HG03135 (cell line): ENCODE data around the gene GDE1.
A peak's percentile ranks its signal among the peaks of the same experiment; 100 is the strongest.
"Not testable (repeated sequence)": the region's sequence is repeated elsewhere in the genome, so short reads cannot be mapped to it uniquely, and the experiment has no call there.

ENCODE experiments used
- ATAC-seq: cut with Tn5 transposase; IDR thresholded peaks from one replicate; pipeline ENCODE4 v1.9.1; 2021; ENCODE audit warnings: mild to moderate bottlenecking, moderate library complexity; ENCODE audit not compliant: unreplicated experiment

Gene GDE1, protein sequence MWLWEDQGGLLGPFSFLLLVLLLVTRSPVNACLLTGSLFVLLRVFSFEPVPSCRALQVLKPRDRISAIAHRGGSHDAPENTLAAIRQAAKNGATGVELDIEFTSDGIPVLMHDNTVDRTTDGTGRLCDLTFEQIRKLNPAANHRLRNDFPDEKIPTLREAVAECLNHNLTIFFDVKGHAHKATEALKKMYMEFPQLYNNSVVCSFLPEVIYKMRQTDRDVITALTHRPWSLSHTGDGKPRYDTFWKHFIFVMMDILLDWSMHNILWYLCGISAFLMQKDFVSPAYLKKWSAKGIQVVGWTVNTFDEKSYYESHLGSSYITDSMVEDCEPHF

DNA sequence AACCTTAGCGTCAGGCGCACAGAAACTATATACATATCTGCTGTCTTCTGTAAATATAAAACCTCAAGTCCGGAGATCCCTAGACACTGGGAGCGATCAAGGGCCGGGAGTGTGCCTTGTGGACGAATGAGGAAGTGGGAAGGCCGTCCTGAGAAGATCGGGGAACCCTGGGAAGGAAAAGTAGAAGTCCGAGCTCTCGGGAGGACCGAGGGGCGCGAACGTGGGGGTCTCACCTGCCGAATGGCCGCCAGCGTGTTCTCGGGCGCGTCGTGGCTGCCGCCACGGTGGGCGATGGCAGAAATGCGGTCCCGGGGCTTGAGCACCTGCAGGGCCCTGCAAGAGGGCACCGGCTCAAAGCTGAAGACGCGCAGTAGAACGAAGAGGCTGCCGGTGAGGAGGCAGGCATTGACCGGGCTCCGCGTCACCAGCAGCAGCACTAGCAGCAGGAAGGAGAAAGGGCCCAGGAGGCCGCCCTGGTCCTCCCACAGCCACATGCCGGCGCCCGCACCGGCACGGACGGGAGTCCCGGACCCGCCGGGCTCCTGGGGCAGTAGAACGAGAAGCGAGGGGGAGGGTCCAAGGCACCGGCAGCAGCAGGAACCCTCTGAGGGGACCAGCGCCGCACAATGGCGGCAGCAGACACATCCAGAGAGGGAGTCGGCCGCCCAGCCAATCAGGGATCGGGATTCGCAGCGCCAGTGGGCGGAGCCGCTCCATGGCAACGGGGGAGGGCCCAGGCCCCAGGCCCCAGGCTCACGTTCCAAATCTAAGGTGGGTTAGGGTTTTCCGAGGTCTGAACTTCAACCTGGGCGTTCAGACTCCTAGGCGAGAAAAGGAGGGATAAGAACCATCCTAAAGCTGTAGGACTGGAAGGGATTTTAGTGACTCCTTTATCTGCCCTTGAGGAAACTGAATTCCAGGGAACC is at the start of gene GDE1:
Gene GDE1 (minus strand): TSS at position 628 of the 926 bp plus-strand sequence. CDS start 134 bp downstream, at position 494.
- ATAC-seq: peak; percentile 73

DNA sequence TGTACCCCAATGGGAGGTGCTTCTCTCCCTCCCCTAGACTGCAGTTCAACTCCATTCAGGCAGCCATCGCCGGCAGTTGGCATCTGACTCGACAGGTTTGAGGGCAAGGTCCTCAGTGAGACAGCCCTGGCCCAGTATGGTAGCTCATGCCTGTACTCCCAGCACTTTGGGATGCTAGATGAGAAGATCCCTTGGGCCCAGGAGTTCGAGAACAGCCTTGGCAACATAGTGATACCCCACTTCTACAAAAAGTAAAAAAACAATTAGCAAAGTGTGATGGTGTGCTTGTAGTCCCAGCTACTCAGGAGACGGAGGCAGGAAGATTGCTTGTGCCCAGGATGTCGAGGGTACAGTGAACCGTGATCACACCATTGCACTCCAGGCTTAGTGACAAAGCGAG is 45.7 kb upstream of the GDE1 start:
- ATAC-seq: no peak

DNA sequence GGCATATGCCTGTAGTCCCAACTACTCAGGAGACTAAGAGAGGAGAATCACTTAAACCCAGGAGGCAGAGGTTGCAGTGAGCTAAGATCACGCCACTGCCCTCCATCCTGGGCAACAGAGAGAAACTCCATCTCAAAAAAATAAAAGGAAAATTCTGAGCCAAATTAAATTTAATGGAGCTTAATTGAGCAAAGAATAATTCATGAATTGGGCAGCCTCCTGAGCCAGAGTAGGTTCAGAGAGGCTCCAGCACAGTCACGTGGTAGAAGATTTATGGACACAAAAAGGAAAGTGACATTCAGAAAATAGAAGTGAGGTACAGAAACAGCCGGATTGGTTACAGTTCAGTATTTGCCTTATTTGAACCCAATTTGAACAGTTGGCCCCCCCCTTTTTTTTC is 44.5 kb upstream of the GDE1 start:
- no peak for ATAC-seq

DNA sequence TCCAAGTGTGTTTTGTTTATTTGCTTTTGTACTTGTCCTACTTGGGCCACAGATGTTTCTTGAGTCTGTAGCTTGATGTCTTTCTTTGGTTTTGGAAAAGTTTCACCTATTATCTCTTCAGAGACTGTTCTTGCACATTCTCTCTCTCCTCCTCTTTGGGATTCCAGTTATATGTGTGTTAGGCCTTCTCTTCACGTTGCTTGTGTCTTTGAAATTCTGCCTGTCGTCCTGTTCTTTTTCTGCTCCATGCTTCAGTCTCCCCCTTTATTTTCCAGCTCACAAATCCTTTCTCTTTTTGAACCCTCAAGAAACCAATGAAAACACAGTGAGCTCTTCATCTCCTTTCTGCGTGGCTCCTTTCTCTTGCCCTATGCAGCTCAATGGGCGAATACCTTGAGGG is 41.5 kb upstream of the GDE1 start:
- no peak for ATAC-seq

DNA sequence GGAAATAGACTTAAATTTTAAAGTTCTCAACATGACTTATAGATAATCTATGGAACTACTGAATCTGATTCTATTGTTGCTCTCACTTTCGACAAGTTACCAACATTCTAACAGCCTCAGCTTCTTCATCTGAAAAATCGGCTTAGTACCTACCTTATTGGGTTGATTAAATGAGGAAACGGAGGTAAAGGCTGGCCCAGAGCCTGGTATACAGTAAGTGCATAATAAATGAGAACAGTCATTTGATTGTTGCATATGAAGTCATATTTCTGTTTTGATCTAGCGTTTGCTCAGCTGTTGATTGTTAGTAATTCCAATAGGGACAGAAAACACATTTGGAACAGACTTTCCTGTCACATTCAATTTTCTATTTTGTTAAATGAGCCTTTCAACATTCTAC is 38.2 kb upstream of the GDE1 start:
- no peak for ATAC-seq

DNA sequence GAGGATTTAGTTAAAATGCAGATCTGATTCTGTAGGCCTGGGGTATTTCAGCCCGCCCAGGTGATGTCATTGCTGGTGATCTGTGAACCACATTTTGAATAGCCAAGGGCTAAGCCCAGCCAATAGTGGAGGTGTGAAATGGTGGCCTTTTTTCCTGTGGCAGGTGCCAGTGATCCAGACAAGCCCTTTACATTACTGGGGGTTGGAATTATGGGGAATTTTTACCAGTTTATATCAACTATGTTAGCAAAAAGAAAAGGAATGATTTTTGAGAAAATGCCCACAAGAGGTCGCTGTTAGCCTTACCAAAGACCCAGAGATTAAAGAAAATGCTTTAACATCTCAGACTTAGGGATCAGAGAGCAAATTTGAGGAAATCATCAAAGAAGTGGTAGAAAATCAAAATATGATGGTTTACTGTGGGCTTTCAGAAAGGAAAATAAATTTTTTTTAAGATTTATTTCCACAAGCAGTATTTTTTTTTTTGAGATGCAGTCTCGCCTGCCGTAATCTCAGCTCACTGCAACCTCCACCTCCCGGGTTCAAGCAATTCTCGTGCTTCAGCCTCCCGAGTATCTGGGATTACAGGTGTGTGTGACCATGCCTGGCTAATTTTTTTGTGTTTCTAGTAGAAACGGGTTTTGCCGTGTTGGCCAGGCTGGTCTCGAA is 37.5 kb upstream of the GDE1 start:
- no peak for ATAC-seq

DNA sequence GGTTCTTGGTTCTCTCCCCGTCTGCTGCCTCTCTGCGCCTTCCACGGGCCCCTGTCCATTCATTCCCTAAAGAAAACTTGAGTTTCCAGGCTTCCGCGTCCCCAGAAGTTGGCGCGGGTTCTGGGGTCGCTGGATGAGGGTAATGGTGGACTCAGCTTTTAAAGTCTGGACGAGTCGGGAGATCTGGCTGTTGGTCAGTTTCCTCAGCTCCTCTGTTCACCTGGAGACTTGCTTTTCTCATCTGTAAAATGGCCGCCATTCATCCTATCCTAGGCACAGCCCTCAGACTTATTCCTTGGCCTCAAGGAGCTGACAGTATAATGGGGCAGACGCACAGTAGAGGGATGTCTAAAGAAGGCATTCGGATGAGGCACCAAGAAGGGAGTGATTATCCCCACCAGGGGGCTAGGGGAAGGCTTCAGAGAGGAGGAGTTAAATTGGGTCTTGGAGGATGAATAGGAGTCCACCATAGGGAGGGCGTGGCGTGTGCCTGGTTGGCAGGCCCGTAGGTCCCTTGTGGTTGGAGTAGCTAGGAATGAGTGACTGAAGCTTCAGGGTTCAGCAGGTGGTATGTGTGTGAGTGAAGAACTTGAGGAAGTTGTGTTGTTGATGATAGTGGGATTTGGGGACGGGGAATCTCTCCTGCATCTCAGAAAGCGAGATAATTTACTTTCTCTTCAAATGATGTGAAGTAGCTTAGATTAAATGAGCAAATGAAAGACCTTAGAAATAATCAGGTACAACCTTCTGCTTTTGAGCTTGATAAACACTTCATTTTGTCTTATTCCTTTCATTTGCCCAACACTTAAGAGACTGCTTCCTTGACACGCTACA is 34.3 kb upstream of the GDE1 start:
- ATAC-seq: no peak

DNA sequence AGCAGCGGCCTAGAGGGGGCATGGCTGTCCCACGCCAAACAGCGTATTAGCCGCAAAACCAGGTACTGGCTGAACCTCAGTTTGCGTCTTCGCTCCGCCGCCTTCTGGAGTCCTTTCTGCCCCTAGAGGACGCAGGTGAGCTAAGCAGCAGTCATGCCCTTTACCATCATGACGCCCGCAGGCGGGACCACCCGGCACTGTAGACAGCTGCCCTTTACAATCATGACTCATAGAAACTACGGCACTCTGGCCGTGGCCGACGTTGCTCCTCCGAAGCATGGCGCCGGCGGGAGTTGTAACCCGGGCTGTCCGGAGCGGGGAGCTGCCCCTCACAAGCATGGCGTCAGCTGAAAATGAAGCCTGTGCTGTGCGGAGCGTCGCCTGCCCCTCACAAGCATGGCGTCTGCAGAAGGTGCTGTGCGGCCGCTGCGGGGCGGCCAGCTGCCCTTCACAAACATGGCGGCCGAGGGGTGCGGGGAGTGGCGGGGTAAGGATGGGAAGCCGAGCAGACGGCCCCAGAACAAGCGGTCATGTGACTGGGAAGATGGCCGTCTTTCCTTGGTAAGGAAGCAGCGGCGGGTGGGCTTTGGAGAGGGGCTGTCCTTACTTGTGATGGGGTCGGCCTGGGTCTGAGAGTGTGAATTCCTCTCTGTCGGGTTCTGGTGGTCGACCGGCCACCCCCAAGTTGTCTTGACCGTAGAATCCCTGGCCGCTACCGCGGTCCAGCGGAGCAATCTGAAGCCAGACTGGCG is 33.5 kb upstream of the GDE1 start, which contains the start of gene VPS35L:
Gene VPS35L (plus strand): TSS at position 518 of the 752 bp plus-strand sequence. CDS start 27 bp downstream, at position 545.
- peak; percentile 93 for ATAC-seq

DNA sequence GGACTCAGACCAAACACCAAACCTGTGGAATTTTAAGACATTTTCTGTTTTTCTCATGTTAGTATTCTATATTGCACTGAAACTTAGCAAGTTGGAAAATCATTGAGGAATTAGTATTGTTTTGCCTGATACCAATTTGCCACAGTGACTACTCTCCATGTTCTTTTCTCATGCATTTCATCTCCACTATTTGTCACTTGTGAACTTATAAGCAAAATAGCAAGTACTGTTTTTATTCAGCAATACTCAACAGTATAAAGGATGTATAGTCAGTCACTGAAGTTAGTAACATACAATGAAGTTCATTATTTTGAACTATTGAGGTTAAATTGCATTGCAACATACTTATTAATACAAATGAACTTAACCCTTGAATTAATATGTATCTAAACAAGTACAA is 27.8 kb upstream of the GDE1 start:
- ATAC-seq: no peak

DNA sequence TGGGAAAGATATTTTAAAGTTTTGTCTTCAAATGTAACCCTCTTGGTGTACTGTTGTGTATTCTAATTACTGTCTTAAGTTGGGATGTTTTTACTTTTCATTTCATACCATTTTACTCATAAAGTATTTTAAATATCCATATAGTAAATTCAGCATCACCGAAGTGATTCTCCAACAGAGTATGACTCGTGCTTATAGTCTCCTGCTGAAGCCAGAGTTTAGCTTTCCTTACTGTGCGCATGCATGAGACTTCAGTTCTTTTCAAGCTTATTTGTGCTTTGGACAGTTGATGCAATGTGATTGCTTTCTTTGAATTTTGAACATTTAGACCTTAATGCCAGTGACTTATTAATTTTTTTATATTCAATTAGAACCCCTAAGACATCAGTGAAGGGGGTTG is 26.2 kb upstream of the GDE1 start:
- no peak for ATAC-seq

DNA sequence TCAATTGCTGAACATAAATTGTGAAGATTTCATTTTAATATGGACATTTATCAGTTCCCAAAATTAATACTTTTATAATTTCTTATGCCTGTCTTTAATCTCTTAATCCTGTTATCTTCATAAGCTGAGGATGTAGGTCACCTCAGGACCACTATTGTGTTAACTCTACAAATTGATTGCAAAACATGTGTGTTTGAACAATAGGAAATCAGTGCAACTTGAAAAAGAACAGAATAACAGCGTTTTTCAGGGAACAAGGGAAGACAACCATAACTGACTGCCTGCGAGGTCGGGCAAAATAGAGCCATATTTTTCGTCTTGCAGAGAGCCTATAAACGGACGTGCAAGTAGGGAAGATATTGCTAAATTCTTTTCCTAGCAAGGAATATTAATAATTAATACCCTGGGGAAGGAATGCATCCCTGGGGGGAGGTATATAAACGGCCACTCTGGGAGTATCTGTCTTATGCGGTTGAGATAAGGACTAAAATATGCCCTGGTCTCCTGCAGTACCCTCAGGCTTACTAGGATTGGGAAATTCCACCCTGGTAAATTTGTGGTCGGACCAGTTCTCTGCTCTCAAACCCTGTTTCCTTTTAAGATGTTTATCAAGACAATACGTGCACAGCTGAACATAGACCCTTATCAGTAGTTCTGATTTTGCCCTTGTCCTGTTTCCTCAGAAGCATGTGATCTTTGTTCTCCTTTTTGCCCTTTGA is 21.5 kb upstream of the GDE1 start:
- not testable (repeated sequence) for ATAC-seq

DNA sequence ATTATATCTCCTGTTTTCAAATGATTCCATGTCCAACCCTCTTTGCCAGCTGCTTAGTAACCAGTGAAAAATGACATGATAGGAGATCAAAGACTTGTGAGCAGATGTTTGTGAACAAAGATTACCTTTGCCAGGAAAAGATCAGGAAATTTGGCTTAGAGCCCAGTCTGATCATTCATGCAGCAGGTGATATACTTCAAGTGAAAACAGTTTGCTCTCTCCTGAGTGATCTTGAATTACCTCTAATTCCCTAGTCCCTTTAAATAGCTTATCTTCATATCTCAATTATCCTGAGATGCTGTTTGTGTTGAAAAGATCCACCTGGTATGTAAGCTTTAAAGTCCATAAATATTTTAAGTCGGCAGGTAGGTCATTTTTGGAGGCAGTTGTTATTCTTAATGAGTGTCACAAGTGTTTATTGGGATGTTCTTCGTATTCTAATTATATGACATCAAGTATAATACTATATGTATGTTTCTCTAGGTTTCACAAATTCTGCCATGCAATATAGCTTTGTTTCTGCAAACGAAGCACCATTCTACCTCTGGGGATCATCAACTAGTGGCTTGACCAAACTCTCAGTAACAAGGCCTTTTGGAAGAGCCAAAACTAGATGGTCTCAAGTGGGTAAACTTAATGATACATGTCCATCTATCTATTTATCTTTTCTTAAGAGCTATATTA is 20.4 kb upstream of the GDE1 start:
- no peak for ATAC-seq

DNA sequence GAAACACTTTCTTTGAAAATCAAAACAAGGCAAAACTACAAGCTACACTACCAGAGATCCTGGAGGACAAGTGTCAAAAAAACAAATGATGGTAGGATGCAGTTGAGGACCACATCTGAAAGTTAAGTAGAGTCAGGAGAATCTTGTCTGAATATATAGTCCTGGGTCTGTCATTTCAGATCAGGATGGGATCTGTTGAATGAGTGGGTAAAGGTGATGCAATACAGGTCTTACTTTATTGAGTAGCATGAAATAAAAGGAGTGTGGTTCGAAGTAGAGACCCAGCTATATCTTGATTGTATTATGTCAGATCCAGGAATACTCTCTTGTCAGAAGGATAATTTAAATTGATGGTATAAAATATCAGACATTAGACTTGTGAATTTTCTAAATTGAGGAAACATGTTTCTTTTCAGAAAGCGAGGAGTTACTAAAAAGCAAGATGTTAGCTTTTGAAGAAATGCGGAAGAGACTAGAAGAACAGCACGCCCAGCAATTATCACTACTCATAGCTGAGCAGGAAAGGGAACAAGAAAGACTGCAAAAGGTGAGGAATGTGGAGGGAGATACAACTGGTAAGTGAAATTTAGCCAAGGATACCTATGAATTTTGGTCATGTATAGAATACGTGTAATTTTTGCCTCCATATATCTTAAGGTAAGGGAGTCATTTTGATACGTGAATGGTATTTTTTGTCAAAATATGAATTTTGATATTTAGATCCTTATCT is 18.5 kb upstream of the GDE1 start:
- ATAC-seq: no peak

DNA sequence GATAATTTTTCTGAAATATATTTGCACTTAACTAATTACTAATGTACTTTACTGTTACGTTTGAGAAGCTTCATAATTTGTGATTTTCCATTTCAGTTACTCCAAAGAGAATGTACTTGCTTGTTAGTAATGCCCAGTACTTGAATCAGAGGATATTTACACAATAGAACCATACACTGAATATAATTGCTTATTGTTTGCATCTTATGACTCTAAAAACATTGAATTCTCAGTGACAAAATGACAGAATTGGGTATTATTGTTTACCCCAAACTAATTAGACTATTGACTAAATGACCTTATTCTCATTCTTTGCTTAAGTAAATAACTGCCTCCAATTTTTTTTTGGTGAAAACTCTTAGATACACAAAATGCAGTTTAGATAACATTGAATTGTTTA is 10.7 kb upstream of the GDE1 start:
- ATAC-seq: no peak

DNA sequence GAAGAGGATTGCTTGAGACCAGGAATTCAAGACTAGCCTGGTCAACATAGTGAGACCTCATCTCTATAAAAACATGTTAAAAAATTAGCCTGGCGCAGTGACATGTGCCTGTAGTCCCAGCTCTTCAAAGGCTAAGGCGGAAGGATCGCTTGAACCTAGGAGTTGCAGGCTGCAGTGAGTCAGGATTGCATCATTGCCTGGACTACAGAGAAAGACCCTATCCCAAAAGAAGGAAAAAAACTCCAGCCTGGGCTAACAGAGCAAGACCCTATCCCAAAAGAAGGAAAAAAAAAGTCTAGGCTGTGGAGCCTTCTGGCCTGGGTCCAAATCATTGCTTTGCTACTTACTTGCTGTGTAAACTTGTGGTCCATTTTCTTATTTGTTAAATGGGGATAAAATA is 6.8 kb upstream of the GDE1 start:
- no peak for ATAC-seq

DNA sequence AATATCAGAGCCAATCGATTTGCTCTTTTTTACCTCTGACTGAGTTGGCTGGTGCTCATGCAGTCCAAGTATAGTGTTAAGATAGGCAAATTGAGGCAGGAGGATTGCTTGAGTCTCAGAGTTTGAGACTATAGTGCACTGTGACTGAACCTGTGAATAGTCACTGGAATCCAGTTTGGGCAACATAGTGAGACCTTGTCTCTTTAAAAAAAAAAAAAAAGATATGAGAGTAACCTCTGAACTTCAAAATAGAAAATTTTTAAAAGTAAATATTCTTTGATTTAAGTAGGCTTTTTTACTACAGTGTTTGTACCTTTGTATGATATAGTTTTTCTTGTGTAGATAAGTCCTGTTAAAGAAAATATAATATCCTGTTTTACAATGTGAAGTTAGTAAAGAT is 5.3 kb upstream of the GDE1 start:
- no peak for ATAC-seq

DNA sequence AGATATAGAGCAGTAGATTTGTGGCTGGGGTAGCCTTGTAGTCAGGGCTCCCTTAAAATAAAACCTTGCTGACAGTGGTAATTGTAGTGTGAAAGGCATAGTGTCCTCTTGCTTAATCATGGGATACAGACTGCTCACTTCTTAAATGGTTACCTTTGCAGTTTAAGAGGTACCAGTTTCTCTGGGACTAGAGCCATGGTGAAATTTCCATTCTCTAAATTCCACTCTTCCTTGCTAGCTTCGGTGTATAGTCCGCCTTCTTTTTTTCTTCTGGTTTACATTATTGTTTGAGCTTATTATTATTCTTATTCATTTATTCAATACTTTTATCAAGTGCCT is 3.5 kb upstream of the GDE1 start:
- no peak for ATAC-seq
